Retinal pigment epithelial cell (primary cell): ENCODE results near the gene CAPN2.

ENCODE experiments used
- DNase-seq: peaks from one replicate; pipeline ENCODE4 v3.0.0-alpha.2; 2010; ENCODE audit warnings: low read depth
- H3K4me3 ChIP-seq: 2 replicates; pipeline ENCODE4 v1.5.1; 2011; ENCODE audit warnings: mild to moderate bottlenecking, low read length, control low read depth, moderate library complexity
- TF ChIP-seq, protein P1 (sequence below): conservative IDR thresholded peaks from 2 replicates; pipeline ENCODE4 v1.5.1; 2011; ENCODE audit warnings: low read depth, low read length, control low read depth, inconsistent platforms

The CAPN2 gene

GRCh38 chr1:223717695-223718363 lies 5.5 kb downstream of the CAPN2 start:
- no peak overlapping the region for H3K4me3 ChIP-seq
- TF ChIP-seq, protein P1, sequence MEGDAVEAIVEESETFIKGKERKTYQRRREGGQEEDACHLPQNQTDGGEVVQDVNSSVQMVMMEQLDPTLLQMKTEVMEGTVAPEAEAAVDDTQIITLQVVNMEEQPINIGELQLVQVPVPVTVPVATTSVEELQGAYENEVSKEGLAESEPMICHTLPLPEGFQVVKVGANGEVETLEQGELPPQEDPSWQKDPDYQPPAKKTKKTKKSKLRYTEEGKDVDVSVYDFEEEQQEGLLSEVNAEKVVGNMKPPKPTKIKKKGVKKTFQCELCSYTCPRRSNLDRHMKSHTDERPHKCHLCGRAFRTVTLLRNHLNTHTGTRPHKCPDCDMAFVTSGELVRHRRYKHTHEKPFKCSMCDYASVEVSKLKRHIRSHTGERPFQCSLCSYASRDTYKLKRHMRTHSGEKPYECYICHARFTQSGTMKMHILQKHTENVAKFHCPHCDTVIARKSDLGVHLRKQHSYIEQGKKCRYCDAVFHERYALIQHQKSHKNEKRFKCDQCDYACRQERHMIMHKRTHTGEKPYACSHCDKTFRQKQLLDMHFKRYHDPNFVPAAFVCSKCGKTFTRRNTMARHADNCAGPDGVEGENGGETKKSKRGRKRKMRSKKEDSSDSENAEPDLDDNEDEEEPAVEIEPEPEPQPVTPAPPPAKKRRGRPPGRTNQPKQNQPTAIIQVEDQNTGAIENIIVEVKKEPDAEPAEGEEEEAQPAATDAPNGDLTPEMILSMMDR: peak; percentile 11
- no peak for DNase-seq

- TF ChIP-seq, protein P1: no peak
- H3K4me3 ChIP-seq: no peak overlapping the region
- DNase-seq: peak; percentile 94
Measured at GRCh38 chr1:223718850-223719249, 6.5 kb downstream of the CAPN2 start.

DNA sequence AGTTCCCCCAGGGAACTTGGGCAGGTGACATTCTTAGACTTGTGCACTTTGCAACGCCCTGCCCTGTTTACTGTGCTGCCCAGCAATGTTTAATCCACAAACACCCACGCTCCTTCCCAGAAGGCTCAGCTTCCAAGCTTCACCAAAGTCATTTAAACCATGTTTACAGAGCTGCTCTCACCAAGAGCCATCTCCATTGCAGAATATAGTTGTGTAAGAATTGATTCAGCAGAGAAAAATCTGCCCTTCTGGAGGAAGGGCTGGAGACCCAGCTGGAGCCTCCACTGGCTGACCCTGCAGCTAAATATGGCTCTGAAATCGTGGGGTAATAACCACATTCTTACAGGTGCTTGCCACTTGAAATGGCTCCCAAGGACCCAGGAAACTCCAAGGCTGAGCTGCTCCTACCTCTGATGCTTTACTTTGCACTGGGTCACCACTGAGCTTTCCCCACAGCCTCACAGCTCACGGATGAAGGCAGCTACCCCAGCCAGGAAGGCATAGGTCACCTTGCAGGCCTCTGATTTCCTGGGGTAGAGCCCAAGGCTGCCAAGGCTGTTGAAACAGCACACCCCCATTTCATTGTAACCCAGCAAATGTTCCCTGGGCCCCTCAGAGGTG lies 8.7 kb downstream of the CAPN2 start:
- TF ChIP-seq, protein P1: no peak
- DNase-seq: peak; percentile 80
- no peak overlapping the region for H3K4me3 ChIP-seq

DNA sequence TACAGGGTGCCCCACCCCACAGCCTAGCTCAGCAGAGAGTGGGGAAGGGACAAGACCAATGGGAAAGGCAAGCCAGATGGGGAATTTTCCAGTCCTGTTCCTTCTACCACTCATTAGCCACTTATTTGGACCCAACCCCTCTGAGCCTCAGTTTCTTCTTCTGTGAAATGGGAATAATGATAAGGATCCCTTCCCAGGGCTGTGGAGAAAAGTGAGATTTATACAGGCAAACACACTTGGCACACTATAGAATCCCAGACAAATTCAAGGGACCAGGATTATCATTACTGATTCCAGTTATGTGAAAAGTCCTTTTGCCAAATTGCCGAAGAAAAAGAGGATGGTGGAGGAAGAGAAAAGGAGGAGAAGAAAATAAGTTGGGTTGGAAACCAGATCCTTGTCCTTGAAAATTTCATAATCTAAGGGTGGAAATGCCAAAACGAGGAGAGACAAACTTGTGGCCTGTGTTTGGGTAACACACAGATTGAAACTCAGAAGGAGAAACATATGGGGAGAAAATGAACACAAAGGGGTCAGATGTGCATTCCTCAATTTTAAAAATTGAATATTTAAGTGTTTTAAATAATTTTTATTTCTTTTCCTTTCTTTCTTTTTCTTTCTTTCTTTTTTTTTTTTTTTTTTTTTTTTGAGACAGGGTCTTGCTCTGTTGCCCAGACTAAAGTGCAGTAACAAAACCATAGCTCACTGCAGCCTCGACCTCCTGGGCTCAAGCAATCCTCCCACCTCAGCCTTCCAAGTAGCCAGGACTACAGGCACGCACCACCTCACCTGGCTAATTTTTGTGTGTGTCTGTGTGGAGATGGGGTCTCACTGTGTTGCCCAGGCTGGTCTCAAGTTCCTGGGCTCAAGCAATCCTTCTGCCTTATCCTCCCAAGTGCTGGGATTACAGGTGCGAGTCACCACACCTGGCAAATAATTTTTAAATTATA lies 9.6 kb downstream of the CAPN2 start:
- no peak for DNase-seq
- H3K4me3 ChIP-seq: no peak overlapping the region
- TF ChIP-seq, protein P1: no peak

- TF ChIP-seq, protein P1: no peak
- DNase-seq: no peak
- no peak overlapping the region for H3K4me3 ChIP-seq
Measured at GRCh38 chr1:223723351-223723904, 11.1 kb downstream of the CAPN2 start.

- no peak overlapping the region for H3K4me3 ChIP-seq
- TF ChIP-seq, protein P1: no peak
- no peak for DNase-seq
Measured at GRCh38 chr1:223724376-223724775, 12.0 kb downstream of the CAPN2 start.
